ENCODE results near the gene RNF144B. TPM values are rescaled to one million over a fixed set of nuclear protein-coding genes. Genes with fewer than 3 reads are reported as not detected.

Gene RNF144B
- total RNA-seq, 1 experiment from 2014 or later, result 26.2 TPM

DNA sequence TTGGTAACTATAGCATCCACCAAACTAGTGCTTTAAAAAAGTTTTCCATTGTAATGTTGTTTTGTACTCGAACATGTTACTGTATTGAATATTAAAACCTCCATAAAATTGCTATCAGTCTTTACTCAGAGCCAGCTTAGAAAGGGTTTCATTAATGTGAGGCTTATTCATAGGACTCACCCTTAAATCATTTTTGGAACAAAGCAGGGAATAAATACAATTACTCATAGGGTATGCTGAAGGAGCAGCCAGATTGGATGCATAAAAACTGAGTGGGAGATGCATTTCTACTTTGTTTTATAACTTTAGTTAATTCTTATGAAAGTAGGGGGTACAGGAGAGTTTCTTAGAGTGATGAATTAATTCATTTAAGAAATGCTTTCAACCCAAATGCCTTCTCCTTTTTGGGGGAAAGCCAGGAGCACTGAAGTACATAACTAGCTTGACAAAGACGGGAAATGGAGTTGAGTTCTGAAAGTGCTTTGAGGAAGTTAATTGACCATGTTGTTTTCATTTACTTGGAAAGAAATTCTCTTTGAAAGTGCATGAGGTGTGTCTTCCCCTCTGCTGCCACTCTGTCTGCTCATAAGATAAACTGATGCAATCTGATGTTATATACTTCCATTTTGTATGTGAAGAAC lies 90.3 kb downstream of the RNF144B start:
- 0 out of 2 replicates have a peak, but pooled peaks cover 3% of the 10 kb centered on the region for H3F3A ChIP-seq (ENCODE audit: insufficient read depth, low read depth)
- no peak overlapping the region for H3K4me2 ChIP-seq
- H3K9me2 ChIP-seq (ENCODE audit: insufficient read depth), result no peaks in the 10 kb centered on the region
- no TSS peak for BruUV-seq (replicated peaks)
- H3K36me3 ChIP-seq (ENCODE audit: low read depth), result no peaks in the 10 kb centered on the region
- no peaks in the 10 kb centered on the region for H3K79me2 ChIP-seq (ENCODE audit: low read depth)
- no peak overlapping the region for H3K4me3 ChIP-seq
- TF ChIP-seq EZH2 (IDR thresholded peaks at IDR 0.05; ENCODE audit: low read depth), result no peak
- TF ChIP-seq, protein P1, sequence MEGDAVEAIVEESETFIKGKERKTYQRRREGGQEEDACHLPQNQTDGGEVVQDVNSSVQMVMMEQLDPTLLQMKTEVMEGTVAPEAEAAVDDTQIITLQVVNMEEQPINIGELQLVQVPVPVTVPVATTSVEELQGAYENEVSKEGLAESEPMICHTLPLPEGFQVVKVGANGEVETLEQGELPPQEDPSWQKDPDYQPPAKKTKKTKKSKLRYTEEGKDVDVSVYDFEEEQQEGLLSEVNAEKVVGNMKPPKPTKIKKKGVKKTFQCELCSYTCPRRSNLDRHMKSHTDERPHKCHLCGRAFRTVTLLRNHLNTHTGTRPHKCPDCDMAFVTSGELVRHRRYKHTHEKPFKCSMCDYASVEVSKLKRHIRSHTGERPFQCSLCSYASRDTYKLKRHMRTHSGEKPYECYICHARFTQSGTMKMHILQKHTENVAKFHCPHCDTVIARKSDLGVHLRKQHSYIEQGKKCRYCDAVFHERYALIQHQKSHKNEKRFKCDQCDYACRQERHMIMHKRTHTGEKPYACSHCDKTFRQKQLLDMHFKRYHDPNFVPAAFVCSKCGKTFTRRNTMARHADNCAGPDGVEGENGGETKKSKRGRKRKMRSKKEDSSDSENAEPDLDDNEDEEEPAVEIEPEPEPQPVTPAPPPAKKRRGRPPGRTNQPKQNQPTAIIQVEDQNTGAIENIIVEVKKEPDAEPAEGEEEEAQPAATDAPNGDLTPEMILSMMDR (conservative IDR thresholded peaks at IDR 0.05), result no peak
- no peak overlapping the region for H2AFZ ChIP-seq
- H3K4me1 ChIP-seq (replicated peaks; ENCODE audit: insufficient read depth), result no peaks in the 10 kb centered on the region
- DNase-seq, result no peak
- H3K27ac ChIP-seq, result no peak overlapping the region
- POLR2A ChIA-PET (ENCODE audit: unreplicated experiment), result no interaction called here
- CTCF ChIA-PET, result no interaction called here
- H3K27me3 ChIP-seq (ENCODE audit: insufficient read depth, low read depth), result no peaks in the 10 kb centered on the region
- intact Hi-C loops (cut with micrococcal nuclease; ENCODE audit: unreplicated experiment), result no loop called here
- H4K20me1 ChIP-seq (ENCODE audit: insufficient read depth), result no peaks in the 10 kb centered on the region
- no peaks in the 10 kb centered on the region for H3K9me3 ChIP-seq (ENCODE audit: insufficient read depth, low read depth)

DNA sequence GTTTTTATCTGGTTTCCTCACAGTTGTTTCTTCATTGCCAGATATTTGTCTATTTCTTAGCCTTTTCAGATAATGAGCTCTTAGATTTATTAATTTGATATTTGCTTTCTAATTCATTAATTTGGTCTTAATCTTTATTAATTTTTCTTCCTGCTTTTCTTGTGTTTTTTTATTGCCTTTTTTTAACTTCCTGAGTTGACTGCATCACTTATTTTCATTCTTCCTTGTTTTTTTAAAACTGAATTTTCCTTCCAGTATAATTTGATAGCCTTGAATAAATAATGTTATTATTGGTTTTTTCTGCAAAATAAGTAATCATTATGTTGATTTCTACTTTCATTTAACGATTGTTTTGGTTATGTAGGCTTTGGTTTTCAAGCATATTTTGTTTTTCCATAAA lies 91.5 kb downstream of the RNF144B start:
- Histone ChIP-seq H3K27ac (no peak overlapping the region), H3K9me3 (ENCODE audit: insufficient read depth, low read depth) (no peaks in the 10 kb centered on the region), H3K79me2 (ENCODE audit: low read depth) (no peaks in the 10 kb centered on the region), H3K27me3 (ENCODE audit: insufficient read depth, low read depth) (no peaks in the 10 kb centered on the region), H3K9me2 (ENCODE audit: insufficient read depth) (no peaks in the 10 kb centered on the region), H3K4me2 (no peak overlapping the region), H4K20me1 (ENCODE audit: insufficient read depth) (no peaks in the 10 kb centered on the region), H2AFZ (no peak overlapping the region), H3K4me3 (no peak overlapping the region), H3K36me3 (ENCODE audit: low read depth) (no peaks in the 10 kb centered on the region), H3F3A (ENCODE audit: insufficient read depth, low read depth) (0 out of 2 replicates have a peak, but pooled peaks cover 3% of the 10 kb centered on the region), H3K4me1 (replicated peaks; ENCODE audit: insufficient read depth) (no peaks in the 10 kb centered on the region)
- ChIA-PET POLR2A (ENCODE audit: unreplicated experiment) (no interaction called here), CTCF (no interaction called here)
- TF ChIP-seq, protein P1 (conservative IDR thresholded peaks at IDR 0.05), result no peak
- TF ChIP-seq EZH2 (IDR thresholded peaks at IDR 0.05; ENCODE audit: low read depth), result no peak
- DNase-seq, result no peak
- intact Hi-C loops (cut with micrococcal nuclease; ENCODE audit: unreplicated experiment), result no loop called here
- BruUV-seq (replicated peaks), result no TSS peak

DNA sequence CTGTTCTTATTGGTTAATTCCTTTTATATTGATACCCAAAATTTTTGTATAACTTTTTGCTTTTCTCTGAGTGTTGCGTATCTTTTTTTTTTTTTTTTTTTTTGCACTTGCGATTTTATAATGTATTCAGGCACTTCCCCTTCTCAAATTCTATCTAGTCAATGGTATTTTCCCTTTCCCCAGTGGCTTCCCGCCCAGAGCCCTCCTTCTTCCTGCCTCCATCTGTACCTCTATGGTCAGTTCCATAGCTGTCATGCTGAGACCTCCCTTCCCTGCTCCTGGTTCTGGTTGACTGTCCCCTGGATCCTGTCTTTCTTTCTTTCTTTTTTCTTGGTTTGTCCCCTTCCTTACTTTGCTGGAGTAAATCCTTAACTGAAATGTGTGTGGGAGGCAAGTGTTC lies 94.7 kb downstream of the RNF144B start:
- ChIA-PET POLR2A (ENCODE audit: unreplicated experiment) (no interaction called here), CTCF (no interaction called here)
- Histone ChIP-seq H3K4me2 (no peak overlapping the region), H3F3A (ENCODE audit: insufficient read depth, low read depth) (no peaks in the 10 kb centered on the region), H3K36me3 (ENCODE audit: low read depth) (no peaks in the 10 kb centered on the region), H3K27ac (no peak overlapping the region), H3K9me2 (ENCODE audit: insufficient read depth) (no peaks in the 10 kb centered on the region), H2AFZ (no peak overlapping the region), H3K27me3 (ENCODE audit: insufficient read depth, low read depth) (no peaks in the 10 kb centered on the region), H4K20me1 (ENCODE audit: insufficient read depth) (no peaks in the 10 kb centered on the region), H3K79me2 (ENCODE audit: low read depth) (no peaks in the 10 kb centered on the region), H3K4me1 (replicated peaks; ENCODE audit: insufficient read depth) (no peaks in the 10 kb centered on the region), H3K4me3 (no peak overlapping the region), H3K9me3 (ENCODE audit: insufficient read depth, low read depth) (peaks cover 3% of the 10 kb centered on the region; the same call in 1 of the 2 replicates)
- DNase-seq, result no peak
- TF ChIP-seq, protein P1 (conservative IDR thresholded peaks at IDR 0.05), result no peak
- TF ChIP-seq EZH2 (IDR thresholded peaks at IDR 0.05; ENCODE audit: low read depth), result no peak
- no TSS peak for BruUV-seq (replicated peaks)
- intact Hi-C loops (cut with micrococcal nuclease; ENCODE audit: unreplicated experiment), result no loop called here

Measured in PC-9 (cell line).